ENCODE measurements around the gene INSR.
A peak's percentile ranks its signal among the peaks of the same experiment; 100 is the strongest.
"Not testable (repeated sequence)": the region's sequence is repeated elsewhere in the genome, so short reads cannot be mapped to it uniquely, and the experiment has no call there.

INSR gene

DNA sequence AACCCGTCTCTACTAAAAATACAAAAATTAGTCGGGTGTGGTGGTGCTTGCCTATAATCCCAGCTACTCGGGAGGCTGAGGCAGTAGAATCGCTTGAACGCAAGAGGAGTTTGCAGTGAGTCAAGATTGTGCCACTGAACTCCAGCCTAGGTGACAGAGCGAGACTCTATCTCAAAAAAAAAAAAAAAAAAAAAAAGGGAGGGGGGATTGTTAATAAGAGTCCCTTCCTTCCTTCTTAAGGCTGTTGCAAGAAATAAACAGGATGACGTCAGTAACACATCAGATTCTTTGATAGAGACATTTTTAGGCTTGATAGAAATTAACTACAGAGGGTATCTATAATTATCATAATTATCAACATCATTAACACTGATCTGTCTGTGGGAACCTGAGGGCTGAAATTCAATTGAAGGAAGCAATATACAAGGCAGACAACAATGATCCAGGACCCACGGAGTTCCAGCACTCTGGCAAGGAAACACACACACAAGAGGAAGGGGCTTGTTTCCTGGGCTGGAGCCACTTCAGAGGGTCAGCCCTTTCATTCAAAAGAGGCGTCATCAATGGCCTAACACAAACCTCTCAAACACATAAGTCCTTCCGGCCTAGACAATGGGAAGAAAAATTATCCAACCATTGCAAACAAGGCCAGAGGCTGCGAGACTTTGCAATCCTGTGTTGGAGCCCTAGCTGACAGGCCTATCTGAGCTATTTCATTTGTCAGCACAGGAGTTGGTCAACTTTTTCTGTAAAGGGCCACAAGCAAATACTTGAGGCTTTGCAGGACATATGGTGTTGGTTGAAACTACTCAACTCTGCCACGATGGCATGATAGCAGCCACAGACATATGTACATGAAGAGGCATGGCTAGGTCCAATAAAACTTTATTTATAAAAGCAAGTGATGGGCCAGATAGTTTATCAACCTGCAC is 105.2 kb downstream of the INSR start:
- DNase-seq, result no peak

DNA sequence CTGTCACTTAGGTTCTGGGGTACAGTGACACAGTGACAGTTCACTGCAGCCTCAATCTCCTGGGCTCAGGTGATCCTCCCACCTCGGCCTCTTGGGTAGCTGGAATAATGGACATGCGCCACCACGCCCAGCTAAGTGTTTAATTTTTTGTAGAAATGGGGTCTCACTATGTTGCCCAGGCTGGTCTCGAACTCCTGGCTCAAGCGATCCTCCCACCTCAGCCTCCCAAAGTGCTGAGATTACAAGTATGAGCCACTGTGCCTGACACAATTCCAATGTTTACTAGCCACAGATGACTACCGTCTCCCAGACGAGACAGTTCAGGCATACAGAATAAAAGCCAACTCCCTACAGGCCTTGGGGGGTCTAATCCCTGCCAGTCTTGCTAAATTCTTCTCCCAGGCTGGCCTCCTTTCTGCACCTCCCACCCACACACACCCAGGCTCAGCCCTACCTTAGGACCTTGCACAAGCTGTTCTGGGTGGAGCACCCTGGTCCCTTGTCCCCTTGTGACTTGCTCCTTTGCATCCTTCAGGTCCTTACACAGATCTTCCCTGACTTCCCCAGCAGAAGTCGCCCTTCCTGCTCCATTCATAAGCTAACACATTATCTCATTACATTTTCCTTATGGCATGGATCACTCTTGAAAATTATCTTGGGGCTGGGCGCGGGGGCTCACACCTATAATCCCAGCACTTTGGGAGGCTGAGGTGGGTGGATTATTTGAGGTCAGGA is 106.4 kb downstream of the INSR start:
- no peak for DNase-seq

DNA sequence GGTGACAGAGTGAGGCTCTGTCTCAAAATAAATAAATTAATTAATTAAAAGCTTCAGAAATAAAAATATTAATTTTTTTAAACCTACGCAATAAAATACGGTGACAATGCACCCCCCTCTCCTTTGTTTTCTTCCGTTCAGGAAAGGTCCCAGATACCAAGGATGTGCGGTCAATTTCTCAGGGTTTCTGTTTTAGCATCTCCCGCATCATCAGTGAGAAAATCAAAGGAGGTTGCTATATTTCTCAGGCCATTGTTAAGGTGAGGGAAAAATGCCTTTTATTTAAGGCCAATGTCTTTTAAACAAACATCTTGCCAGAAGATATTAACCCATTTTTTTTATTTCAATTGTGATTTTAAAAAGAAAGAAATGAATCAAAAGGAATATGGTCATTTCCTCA is 111.7 kb downstream of the INSR start:
- no peak for DNase-seq

DNA sequence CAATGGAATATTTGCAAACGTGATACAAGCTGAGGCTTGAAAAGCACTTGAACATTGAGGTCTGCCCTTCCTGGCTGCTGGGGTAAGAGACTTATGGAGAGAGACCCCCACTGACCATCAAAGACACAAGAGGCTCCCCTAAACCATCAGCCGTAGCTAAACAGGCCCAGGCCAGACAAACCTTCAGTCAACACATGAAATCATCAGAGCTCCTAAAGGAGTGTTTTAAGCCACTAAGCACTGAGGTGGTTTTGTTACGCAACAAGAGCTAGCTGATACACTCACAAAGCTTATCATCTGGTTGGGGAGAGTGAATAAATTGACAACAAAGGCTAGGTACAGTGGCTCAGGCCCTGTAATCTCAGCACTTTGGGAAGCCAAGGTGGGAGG is 114.3 kb downstream of the INSR start:
- no peak for DNase-seq

DNA sequence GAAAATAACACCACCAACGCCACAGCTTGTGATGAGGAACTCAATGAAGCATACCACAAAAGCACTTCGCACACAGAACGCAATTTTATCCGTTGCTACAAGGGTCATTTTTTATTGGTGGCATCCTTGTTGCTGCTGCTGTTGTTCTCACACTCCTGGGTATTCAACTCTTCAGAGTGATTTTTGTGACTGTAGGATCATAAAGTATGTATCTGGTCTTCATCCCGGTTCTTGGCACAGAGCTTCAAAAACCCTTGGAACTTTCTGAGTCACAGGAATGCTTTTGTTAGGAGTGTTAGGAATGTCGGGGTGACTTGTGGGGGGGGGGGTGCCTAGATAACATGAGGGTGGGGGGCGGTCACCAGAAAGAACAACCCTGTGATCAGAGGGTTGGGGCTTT is 116.3 kb downstream of the INSR start:
- no peak for DNase-seq

DNA sequence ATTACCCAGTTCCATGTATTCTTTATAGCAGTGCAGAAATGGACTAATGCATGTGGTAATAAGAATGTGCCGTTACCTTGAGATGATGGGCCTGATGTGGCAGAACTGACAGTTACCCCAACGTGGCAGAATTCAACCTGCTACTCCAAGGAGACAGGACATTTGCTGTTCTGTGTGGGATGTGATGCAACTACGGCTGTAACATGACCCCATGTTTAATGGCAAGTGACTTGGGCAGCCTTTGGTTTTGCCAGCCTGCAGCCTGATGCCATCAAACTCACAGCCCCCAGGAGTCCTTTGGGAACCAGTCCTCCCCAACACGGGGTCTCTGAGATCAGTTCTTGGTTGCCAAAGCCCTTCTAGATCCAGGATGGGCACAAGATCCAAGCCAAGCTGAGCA is 117.4 kb downstream of the INSR start:
- DNase-seq, result no peak

DNA sequence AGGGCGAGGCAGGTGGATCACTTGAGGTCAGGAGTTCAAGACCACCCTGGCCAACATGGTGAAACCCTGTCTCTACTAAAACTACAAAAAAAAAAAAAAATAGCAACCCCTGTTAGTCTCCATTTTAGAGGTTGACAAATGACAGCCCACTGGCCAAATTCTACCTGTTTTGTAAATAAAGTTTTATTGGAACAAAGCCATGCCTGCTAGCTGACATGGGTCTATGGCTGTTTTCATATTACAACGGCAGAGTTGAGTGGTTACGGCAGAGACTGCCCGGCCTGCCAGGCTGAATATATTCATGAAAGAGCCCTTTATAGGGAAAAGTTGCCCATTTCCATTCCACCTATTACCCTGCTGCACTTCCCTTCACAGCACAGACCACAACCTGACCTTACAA is 121.4 kb downstream of the INSR start:
- no peak for DNase-seq

DNA sequence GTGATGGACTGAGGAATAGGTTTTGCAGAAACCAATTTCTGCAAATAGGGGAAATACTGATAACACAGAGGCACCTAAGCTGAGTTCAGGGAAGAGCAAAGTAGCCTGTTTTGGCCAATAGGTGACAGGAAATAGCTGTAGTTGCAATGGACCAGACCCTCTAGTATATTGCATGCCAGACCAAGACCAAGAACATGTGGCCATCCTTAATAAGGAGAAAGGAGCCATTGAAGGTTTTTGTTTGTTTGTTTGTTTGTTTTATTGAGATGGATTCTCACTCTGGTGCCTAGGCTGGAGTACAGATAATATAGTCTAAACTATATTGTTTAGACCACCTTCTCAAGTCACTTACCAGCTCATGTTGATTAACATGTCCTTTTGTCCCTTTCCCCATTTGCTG is 123.2 kb downstream of the INSR start:
- no peak for DNase-seq

DNA sequence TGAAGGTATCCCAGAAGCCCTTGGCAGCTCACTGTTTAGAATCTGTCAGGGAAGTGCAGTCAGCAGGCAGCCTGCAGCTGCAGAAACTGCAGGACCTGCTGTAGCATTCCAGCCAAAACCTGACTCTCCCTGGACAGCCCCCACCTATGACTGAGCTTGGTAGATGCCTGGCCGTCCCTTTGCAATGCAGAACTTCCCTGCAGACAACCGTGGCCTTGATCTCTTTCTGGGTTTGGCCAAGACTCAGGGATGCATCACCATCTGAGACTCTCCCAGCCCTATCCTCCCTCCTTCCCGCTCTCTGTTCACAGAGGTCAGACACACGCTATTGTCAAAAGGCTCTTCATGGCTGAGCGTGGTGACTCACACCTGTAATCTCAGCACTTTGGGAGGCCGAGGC is 125.3 kb downstream of the INSR start:
- no peak for DNase-seq

DNA sequence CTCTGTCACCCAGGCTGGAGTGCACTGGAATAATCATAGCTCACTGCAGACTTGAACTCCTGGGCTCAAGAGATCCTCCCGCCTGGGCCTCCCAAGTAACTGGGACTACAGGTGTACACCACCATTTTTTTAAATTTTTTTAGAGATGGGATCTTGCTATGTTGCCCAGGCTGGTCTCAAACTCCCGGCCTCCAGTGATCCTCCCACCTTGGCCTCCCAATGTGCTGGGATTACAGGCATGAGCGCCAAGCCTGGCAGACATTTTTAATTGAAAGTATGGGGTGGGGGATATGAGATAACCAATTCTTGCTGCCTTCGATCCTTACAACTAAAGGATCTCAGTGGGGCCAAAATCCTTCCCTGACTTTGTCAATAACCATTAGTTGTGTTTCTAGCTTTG is 132.9 kb downstream of the INSR start:
- no peak for DNase-seq

DNA sequence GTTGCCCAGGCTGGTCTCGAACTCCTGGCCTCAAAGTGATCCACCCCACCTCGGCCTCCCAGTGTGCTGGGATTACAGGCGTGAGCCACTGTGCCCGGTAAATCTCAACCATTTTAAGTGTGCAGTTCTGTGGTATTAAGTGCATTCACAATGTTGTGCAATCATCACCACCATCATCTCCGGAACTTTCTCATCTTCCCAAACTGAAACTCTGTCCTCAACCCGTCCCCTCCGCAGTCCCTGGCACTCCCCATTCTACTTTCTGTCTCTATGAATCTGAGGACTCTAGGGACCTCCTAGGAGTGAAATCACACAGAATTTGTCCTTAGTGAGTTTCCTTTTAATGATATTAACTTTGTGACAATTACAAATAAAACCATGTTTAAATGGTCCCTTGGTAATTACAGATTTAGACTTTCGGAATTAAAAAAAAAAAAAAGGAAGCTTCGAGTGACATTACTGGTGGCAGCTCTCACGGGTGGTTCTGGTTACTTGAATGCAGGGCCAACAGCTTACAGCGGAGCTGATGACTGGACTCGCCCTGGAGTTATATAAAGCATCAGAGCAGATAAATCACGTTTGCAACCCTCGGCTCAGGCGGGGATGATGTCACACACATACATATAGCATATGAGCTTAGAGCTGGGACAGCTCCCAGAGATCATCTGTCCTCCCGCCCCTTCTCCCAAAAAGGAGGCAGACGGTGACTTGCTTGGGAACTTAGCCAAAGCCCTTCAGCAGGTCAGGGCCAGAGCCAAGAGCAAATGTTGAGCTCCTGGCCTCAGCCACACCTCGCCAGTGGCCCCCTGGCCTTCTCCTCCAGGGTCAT is 134.9 kb downstream of the INSR start:
- no peak for DNase-seq

DNA sequence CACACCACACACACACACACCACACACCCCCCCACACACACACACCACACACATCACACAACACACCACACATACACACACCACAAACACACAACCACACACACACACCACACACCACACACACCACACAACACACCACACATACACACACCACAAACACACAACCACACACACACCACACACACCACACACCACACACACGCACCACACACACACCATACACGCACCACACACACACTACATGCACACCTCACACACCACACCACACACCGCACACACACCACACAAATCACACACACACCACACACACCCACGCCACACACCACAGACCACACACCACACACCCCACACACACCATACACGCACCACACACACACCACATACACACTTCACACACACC is 141.2 kb downstream of the INSR start:
- DNase-seq, result no peak

DNA sequence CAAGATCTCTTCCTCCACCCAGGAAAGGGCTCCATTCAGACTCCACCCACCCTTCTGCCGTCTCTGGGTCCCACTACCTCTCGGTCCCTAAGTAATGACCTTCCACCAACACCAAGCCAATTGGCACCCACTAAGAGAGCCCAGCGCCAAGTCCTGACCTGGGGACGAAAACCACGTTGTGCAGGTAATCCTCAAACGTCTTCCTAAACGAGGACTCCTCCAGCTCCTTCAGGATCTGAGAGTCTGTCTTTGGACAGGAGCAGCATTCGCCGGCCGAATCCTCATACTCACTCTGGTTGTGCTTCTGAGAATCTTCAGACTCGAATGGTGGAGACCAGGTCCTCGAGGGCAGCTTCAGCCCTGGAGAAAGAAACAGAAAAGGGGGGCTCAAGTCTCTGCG is 141.6 kb downstream of the INSR start:
- peak; percentile 57 for DNase-seq

DNA sequence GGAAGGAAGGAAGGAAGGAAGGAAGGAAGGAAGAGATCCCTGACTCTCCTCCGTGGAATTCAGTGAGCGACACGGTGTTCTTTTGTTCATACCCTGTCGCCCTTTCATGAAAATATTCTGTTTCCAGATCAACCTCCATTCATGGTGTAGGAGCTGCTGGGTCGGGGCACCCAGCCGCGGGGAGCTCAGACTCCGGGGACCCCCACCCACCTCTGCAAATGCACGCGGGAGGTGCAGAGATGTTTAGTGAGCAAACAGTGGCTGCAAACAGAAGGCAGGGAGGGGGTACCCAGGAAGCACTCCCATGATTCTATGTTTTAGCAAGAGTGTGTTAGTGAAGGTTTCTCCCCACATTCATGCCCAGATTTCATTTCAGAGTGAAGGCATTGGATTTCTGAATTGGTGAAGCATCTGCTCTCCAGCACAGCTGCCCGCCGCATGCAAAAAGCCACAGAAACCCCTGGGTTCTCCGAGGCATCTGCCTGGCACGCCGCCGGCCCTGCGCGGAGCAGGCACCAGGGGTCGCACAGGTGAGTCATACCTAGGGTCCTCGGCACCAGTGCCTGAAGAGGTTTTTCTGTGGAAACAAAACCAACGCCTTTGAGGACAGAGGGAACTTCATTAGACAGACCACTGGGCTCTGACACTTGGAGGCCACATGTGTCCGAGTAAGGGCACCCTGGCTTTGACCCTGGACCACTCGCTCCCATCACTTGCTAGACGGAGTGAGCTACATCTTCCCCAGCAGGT is 144.1 kb downstream of the INSR start:
- DNase-seq, result no peak

DNA sequence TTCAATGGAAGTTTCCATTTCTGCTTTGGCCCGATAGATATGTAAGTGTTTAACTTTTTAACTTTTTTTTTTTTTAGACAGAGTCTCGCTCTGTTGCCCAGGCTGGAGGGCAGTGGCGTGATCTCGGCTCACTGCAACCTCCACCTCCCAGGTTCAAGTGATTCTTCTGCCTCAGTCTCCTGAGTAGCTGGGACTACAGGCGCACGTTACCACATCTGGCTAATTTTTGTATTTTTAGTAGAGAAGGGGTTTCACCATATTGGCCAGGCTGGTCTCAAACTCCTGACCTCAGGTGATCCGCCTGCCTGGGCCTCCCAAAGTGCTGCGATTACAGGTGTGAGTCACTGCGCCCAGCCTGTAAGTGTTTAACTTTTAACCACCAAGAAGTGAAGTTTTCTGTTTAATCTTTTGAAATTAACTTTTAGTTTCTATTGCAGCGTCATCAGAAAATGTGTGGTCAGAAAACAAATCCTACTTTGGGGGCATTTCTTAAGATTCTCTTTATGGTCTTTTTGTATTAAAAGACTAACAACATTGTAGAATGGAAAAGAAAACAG is 147.0 kb downstream of the INSR start:
- DNase-seq, result not testable (repeated sequence)

DNA sequence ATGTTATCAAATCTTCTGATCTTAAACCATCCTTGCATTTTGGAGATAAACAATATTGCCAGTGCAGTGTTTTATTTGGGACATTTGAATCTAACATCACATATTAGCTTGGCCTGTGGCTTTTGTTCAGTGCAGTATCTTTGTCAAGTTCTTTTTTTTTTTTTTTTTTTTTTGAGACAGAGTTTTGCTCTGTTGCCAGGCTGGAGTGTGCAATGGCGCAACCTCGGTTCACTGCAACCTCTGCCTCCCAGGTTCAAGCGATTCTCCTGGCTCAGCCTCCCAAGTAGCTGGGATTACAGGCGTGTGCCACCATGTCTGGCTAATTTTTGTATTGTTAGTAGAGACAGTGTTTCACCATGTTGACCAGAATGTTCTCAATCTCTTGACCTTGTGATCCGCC is 148.1 kb downstream of the INSR start:
- DNase-seq, result not testable (repeated sequence)

DNA sequence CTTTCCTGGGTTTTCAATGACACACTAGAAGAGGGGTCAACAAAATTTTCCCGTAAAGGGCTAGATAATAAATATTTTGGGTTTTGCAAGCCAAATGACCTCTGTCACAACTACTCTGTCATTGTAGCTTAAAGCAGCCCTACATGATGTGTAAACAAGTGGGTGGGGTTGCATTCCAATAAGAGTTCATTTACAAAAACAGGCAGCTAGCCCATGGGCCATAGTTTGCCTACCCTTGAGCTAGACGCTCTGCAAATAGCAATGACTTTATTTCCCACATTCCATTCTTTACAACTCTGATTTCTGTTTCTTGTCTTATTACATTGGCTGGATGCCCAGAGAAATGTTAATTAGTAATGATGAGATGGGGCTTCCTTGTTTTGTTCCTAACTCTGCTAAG is 148.7 kb downstream of the INSR start:
- no peak for DNase-seq

DNA sequence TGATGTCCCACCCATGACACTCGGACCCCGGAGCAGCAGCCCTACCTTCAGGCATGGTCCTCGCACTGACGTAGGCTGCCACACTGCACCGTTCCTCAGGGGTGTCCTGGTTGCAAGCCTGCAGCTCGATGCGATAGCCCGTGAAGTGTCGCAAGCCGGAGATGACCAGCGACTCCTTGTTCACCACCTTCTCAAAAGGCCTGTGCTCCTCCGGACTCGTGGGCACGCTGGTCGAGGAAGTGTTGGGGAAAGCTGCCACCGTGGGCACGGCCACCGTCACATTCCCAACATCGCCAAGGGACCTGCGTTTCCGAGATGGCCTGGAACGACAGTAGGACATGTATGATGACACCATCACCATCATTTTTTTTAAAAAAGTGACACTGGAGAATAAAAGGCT is 151.4 kb downstream of the INSR start:
- DNase-seq, result no peak

DNA sequence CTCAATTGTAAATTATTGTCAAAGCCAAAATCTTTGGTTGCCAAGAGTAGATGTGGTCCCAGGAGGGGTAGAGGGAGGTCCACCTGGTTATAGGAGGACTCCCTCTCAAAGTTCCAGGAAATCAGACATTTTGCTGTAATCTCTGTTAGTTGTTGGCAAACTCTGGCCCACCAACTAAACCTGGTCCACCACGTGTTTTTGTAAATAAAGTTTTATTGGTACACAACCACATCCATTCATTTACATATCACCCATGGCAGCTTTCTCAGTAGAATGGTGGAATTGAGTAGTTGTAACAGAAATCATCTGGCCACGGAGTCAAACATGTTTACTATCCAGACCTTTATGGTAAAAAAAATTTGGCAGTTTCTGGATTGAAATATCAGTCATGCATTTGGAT is 154.1 kb downstream of the INSR start:
- DNase-seq, result no peak

DNA sequence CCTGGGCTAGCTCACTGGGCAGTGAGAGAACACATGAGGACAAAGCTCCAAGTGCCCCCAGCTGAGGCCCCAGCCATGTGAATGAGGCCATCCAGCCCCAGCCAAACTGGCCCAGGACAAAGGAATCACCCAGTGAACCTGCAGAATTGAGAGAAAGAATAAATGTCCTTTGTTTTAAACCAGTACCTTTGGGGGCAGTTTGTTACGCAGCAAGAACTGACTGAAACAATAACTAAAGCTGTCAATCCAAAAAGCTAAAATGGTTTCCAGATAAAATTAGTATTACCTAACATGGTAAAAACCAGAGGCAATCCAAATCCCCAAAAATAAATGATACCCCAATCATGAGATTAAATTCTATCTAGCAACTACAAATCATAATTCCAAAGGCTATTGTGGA is 155.1 kb downstream of the INSR start:
- DNase-seq, result no peak

DNA sequence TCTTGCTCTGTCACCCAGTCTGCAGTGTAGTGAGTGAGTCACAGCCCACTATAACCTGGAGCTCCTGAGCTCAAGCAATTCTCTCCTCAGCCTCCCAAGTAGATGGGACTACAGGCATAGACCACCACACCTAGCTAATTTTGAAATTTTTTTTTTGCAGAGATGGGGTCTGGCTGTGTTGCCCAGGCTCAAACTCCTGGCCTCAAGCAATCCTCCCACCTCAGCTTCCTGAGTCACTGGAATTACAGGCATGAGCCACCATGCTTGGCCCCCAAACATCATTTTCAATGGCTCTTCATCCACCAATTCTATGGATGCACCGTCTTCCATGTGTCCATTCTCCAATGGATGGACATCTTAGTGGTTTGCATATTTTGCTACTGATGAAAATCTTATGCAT is 155.8 kb downstream of the INSR start:
- DNase-seq, result no peak

DNA sequence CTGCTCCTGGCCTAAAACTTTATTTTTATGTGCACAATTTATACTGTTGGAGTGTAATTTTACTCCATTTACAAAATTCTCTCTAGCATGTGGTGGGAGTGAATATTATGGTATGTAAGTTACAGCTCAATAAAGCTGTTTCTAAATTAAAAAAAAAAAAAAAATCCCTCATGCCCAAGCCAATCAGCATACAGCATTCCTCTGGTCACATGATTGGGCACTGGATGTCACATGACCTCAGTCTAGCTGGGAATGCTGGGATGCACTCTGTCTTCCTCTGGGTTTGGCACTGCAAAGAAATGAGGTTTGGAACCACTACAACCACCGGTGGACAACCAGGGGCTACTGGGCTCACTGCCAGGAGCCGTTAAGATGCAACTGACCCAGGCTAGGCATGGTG is 157.1 kb downstream of the INSR start:
- DNase-seq, result no peak

Measured in islet precursor cell (in vitro differentiated cells).